OCI-M2 (cell line): ENCODE data around the gene ITPR3.
"Not testable (repeated sequence)": the region's sequence is repeated elsewhere in the genome, so short reads cannot be mapped to it uniquely, and the experiment has no call there.

Experiments
- DNase-seq: peaks from one replicate; lab custom pipeline; 2025; ENCODE audit not compliant: unreplicated experiment; lab: John Stamatoyannopoulos, UW

The ITPR3 gene

DNA sequence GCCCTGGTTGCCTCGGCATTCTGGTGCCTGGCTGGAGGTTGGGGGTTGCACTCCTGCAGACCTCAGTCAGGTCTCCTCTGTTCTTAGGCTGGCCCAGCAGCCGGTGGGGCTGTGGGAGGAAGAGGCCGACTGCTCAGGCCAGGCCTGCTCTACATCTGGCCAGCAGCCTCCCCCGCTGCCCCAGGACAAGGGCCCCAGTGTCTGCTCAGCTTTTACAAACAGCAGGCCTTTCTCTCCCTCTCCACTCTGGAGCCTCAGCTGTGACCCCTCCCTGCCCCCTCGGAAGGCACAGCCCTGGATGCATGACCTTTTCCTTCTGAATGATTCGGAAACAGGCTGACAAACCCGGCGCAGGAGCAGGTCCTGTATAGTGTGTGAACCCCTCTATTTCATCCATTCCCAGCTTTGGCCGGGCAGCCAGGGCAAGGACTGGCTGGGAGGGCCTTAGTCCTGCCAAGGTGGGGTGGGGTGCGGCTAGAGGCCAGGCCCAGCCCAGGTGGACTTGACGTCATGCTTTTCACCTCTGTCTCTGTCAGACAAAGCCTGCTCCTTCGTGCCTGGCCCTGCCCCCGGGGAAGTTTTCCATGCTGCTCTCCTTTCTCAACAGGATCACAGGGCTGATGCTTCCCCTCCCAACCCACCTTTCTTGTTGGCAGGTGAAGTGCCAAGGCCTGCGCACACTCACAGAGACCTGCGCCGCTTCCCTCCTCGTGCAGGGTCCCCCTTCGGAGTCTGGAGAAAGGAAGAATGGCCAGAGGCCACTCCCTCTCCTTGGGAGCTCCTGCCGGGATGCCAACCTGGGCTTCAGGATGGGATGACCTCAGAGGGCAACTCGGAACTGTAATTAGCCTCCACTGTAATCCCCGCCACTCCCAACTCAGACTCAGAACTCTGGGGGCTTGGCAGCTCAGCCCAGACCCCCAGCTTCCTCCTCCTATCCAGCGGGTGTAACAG lies 10.1 kb upstream of the ITPR3 start:
- DNase-seq, result no peak

GRCh38 chr6:33613146-33613794 lies 7.9 kb upstream of the ITPR3 start:
- no peak for DNase-seq

GRCh38 chr6:33613795-33614168 lies 7.3 kb upstream of the ITPR3 start:
- no peak for DNase-seq

GRCh38 chr6:33616113-33616512 lies 5.0 kb upstream of the ITPR3 start:
- no peak for DNase-seq

DNA sequence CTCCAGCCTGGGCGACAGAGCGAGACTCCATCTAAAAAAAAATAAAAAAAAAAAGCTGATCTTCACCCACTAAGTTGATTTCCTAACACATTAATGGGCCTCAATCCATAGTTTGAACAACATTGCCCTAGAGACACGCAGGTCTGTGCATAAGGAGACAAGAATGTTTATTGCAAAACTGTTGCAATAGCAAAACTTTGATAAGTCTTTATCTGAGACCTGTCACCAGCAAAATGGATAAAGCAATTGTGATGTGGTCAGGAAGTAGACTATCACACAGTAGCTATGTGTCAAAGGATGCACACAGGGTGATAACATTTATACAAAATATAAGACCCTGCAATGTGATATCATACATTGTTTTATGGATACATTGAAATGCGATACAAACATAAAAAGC lies 4.2 kb upstream of the ITPR3 start:
- no peak for DNase-seq

DNA sequence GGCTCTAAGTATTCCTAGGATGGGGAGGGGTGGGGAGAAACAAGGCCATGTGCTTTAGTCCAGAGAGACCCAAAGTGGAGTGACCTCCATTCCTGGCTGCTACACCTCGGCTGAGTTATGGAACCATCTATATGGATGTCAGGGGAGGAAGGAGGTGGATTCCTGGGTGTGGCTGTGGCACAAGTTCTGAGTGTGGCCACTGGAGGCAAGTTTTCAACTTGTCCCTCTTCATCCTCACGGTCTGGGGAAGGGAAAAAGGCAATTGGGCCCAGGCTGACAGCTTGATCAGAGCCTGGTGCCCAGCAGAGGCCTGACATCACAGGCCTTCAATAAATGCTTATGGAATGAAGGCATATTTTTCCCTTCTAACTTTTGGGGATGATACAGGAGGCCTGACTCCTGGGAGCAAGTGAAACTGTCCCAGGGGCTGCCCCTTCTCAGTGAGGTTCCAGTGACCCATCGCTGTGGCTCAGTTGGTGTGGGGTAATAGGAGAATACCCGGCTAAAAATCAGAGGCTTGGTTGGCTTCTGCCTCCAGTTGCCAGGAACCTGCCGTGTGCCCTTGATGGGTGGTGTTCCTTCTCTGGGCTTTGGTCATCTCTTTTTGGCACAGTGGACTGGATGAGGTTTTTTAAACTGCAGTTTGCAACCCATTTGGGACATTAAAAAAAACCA lies 1.8 kb upstream of the ITPR3 start:
- DNase-seq, result no peak

- DNase-seq, result no peak
These were observed 815 bp upstream of the ITPR3 start for GRCh38 chr6:33620158-33620855.

- DNase-seq, result no peak
These were observed 728 bp downstream of the ITPR3 start for GRCh38 chr6:33621711-33622388.

DNA sequence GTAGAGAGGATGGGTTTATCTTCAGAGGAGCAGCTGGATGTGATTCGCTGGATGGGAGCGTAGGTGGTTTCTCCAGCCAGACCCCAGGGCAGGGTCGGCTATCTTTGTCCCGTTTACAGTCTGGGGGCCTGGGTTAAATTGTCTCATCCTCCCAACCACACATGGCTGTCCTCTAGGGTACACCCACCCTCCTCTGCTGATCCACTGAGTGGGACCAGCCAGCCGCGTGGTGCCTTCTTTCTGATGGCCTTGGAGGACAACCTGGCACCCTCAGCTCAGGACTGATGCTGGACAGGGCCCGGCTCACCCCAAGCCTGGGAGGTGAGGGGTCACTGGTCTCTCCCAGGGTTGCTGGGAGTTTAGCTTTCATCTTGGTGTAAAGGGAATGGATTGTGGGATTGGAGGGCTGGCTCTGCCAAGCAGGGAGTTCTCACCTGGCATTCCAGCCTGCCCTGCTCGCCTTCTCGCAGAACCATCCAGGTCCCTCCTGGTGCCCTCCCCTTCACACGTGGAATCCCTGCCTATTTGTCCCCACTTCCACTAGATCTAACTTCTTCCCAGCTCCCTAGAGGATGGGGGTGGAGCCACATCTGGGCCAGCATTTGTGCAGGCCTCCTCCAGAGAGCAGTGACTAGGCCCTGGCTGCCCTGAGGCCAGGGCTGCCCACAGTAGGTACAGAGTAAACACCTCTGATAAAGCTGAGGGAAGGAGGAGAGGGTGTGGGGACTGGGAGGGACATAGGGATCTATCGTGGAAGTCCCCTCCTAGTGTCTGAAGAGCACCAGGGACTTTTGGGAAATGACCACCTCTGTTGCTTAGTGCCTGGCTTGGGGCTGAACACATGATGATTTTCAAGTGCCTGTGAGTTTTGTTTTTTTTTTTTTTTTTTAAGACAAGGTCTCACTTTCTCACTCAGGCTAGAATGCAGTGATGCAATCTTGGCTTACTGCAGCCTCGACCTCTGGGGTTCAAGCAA lies 1.6 kb downstream of the ITPR3 start:
- DNase-seq, result no peak

GRCh38 chr6:33623895-33624381 lies 2.8 kb downstream of the ITPR3 start:
- DNase-seq, result no peak

GRCh38 chr6:33624856-33625255 lies 3.7 kb downstream of the ITPR3 start:
- no peak for DNase-seq

- DNase-seq, result no peak
These were observed 6.8 kb downstream of the ITPR3 start for GRCh38 chr6:33627876-33628275.

GRCh38 chr6:33628401-33628964 lies 7.4 kb downstream of the ITPR3 start:
- DNase-seq, result no peak

GRCh38 chr6:33630014-33630413 lies 8.9 kb downstream of the ITPR3 start:
- DNase-seq, result no peak

DNA sequence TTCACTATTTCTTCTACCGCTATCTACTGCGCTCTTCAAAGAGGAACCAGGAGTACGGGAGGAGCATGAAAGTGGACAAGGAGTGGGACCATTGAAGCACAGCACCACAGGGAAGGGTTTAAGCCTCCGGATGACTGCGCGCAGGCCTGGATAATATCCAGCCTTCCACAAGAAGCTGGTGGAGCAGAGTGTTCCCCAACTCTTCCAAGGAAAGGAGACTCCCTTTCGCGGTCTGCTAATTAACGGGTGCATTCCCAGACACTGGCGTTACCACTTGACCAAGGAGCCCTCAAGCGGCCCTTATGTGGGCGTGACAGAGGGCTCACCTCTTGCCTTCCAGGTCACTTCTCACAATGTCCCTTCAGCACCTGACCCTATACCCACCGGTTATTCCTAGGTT lies 10.4 kb downstream of the ITPR3 start:
- DNase-seq, result not testable (repeated sequence)

DNA sequence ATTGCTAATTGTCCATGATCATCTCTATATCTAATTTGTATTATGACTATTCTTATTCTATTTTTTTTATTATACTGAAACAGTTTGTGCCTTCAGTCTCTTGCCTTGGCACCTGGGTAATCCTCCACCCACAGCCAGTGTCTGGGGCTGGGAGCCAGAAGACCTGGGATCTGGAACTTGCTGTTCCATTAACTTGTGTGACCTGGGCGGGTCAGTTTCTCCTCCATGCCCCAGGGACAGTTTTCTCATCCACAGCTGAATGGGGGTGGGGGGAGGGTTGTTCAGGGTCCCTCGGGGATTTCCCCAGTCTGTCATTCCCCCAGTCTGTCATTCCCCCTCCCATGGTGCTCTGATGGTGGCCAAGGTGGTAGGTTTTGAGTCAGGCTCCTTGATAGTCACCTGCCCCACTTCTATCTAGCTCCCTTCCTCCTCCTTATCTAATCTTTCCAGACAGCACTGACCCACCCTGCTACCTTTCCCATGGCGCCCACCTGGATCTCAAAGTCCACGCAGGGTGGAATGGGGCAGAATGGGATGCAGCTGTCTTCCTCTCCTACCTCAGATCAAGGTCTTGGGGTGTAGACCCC lies 10.9 kb downstream of the ITPR3 start:
- DNase-seq, result no peak

- no peak for DNase-seq
These were observed 11.5 kb downstream of the ITPR3 start for GRCh38 chr6:33632558-33633039.

DNA sequence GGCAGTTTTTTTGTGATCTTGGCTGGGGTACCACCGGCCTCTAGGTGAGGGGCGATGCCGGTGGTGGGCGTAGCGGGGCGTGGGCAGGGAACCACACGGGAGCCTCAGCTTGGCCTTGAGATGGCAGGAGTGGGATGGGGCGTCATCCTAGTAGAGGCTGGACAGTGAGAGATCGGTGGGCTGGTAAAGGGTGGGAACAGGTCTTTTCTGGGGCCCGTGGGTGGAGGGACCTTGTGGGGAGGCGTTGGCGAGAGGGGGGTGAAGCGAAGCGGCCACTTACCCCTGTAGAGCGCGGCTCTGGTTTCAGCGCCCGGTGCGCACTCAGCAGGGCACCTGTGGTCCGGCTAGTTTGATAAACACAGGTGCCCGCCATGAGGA lies 12.0 kb downstream of the ITPR3 start:
- no peak for DNase-seq
